HepG2 (cell line): ENCODE data around the gene GPR62. TPM values are rescaled to one million over a fixed set of nuclear protein-coding genes. Genes with fewer than 3 reads are reported as not detected.

Source experiments
- ARHGAP35 ChIP-seq: sonication (generic); formaldehyde crosslinking; IDR thresholded peaks from 2 replicates; pipeline ENCODE4 v1.9.0; 2022; ENCODE audit warnings: mild to moderate bottlenecking, inconsistent platforms, moderate library complexity, missing genetic modification reagents, borderline replicate concordance
- BCLAF1 ChIP-seq: fragments of 450-650 bp; IDR thresholded peaks from 2 replicates; pipeline ENCODE4 v1.6.1; 2017; ENCODE audit warnings: mild to moderate bottlenecking
- CHD4 ChIP-seq: fragments of 200-600 bp; sonication (generic); IDR thresholded peaks from 2 replicates; pipeline ENCODE4 v1.7.0; 2017; ENCODE audit warnings: mild to moderate bottlenecking, low read length, borderline replicate concordance
- ELF4 ChIP-seq: sonication (generic); formaldehyde crosslinking; IDR thresholded peaks from 2 replicates; pipeline ENCODE4 v1.5.0; 2020; ENCODE audit warnings: missing genetic modification reagents, mild to moderate bottlenecking, moderate library complexity, borderline replicate concordance
- HNRNPK ChIP-seq: fragments of 200-400 bp; formaldehyde crosslinking; IDR thresholded peaks from 2 replicates; pipeline ENCODE4 v1.6.1; 2018; ENCODE audit warnings: low read length, low read depth, moderate library complexity, mild to moderate bottlenecking; ENCODE audit not compliant: poor library complexity, severe bottlenecking
- NCOR1 ChIP-seq: fragments of 200-600 bp; sonication (generic); IDR thresholded peaks from 2 replicates; pipeline ENCODE4 v1.7.0; 2017; ENCODE audit warnings: antibody characterized with exemption, low read length, borderline replicate concordance
- NFE2L2 ChIP-seq: fragments of 150-350 bp; IDR thresholded peaks from 2 replicates; pipeline ENCODE4 v1.6.1; 2014; ENCODE audit warnings: low read length
- PCBP2 ChIP-seq: fragments of 200-400 bp; formaldehyde crosslinking; optimal IDR thresholded peaks from 2 replicates; pipeline ENCODE3; 2018; ENCODE audit warnings: low read length, low read depth; ENCODE audit not compliant: poor library complexity, severe bottlenecking
- PHF8 ChIP-seq: sonication (generic); formaldehyde crosslinking; IDR thresholded peaks from 2 replicates; pipeline ENCODE4 v1.5.0; 2020; ENCODE audit warnings: missing genetic modification reagents
- SAP130 ChIP-seq: IDR thresholded peaks from 2 replicates; pipeline ENCODE4 v1.6.1; 2016; ENCODE audit warnings: low read depth
- SCMH1 ChIP-seq: sonication (generic); formaldehyde crosslinking; IDR thresholded peaks from 2 replicates; pipeline ENCODE4 v1.9.0; 2021; ENCODE audit warnings: missing genetic modification reagents, mild to moderate bottlenecking, borderline replicate concordance
- TMF1 ChIP-seq: sonication (generic); formaldehyde crosslinking; IDR thresholded peaks from 2 replicates; pipeline ENCODE4 v1.8.1; 2022; ENCODE audit warnings: low read depth, missing genetic modification reagents
- TP53 ChIP-seq: sonication (generic); formaldehyde crosslinking; conservative IDR thresholded peaks from 2 replicates; pipeline ENCODE4 v1.4.0; 2020; ENCODE audit warnings: missing genetic modification reagents
- ZNF121 ChIP-seq: sonication (generic); formaldehyde crosslinking; IDR thresholded peaks from 2 replicates; pipeline ENCODE4 v1.5.0; 2020; ENCODE audit warnings: mild to moderate bottlenecking, missing genetic modification reagents
- ZNF124 ChIP-seq: sonication (generic); formaldehyde crosslinking; IDR thresholded peaks from 2 replicates; pipeline ENCODE4 v1.4.0; 2020; ENCODE audit warnings: missing genetic modification reagents
- ZNF552 ChIP-seq: sonication (generic); formaldehyde crosslinking; IDR thresholded peaks from 2 replicates; pipeline ENCODE4 v1.9.0; 2022; ENCODE audit warnings: missing genetic modification reagents, mild to moderate bottlenecking, borderline replicate concordance
- polyA plus RNA-seq, 8 experiments: library from polyadenylated mRNA; depleted of rRNA in 3 of 8; stranded (reverse) in 7 of 8; unstranded in 1 of 8; fragments of >200 nt; fragmentation: Illumina TruSeq in 4 of 8; extraction: Trizol in 4 of 8; gene quantifications; 2 replicates each; pipeline versions ENCODE4 v1.2.1 to v1.2.3, GENCODE V29; 2011 to 2016; ENCODE audit warnings: low read depth in 4 of 8, missing spikeins in 1 of 8, mixed read lengths in 1 of 8; ENCODE audit not compliant: insufficient read depth in 1 of 8
- total RNA-seq, 5 experiments: library from RNA; depleted of rRNA; stranded (reverse); fragments of >200 nt; fragmentation: Illumina TruSeq; extraction: Trizol; gene quantifications; 2 replicates each; pipeline ENCODE4 v1.2.3, GENCODE V29; 2016; ENCODE audit warnings: low read depth in 1 of 5
- TF ChIP-seq, protein P1 (sequence below): IDR thresholded peaks from 2 replicates; pipeline ENCODE4 v1.6.1; 2016; ENCODE audit warnings: missing biosample characterization, missing genetic modification reagents, low read depth

Gene GPR62
- total and polyA plus RNA-seq, 2 of the 13 experiments (the other 11 are each of a cell fraction or from before 2014, with no cell fraction given), result not detected

GRCh38 chr3:51942603-51943450 is 12.4 kb upstream of the GPR62 start (continued):
- TF ChIP-seq PHF8 (CRISPR knock-in tag) (peak; percentile 75), ZNF552 (no peak), TMF1 (CRISPR knock-in tag) (no peak), NCOR1 (0 out of 2 replicates have a peak, but pooled peaks have one; percentile 19), ELF4 (CRISPR knock-in tag) (no peak), NFE2L2 (no peak), TP53 (no peak), BCLAF1 (no peak), ZNF121 (CRISPR knock-in tag) (no peak), SCMH1 (CRISPR knock-in tag) (no peak), CHD4 (no peak), ARHGAP35 (0 out of 2 replicates have a peak, but pooled peaks have one; percentile 6), PCBP2 (no peak), SAP130 (peak; percentile 65; the same call in 1 of the 2 replicates), HNRNPK (no peak), ZNF124 (0 out of 2 replicates have a peak, but pooled peaks have one; percentile 27)
- TF ChIP-seq, protein P1, sequence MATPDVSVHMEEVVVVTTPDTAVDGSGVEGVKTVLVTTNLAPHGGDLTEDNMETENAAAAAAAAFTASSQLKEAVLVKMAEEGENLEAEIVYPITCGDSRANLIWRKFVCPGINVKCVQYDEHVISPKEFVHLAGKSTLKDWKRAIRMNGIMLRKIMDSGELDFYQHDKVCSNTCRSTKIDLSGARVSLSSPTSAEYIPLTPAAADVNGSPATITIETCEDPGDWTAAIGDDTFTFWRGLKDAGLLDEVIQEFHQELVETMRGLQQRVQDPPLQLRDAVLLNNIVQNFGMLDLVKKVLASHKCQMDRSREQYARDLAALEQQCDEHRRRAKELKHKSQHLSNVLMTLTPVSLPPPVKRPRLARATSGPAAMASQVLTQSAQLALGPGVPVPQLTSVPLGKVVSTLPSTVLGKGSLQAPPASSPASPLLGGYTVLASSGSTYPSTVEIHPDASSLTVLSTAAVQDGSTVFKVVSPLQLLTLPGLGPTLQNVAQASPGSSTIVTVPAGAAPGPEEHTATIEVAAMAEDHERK (CRISPR knock-in tag), result no peak
